ACHN (cell line): ENCODE results near the gene PDE9A.
A peak's percentile ranks its signal among the peaks of the same experiment; 100 is the strongest.

ENCODE experiments used
- DNase-seq: peaks from one replicate; pipeline ENCODE4 v3.0.0-alpha.2; 2015
- in situ Hi-C: cut with HindIII; loops from 2 replicates; pipeline ENCODE4 v1.10.0; 2017; ENCODE audit warnings: low sequenced_read_pairs, low pct_ligation_motif_present, low pct_unique_long_range_greater_than_20kb

PDE9A gene

DNA sequence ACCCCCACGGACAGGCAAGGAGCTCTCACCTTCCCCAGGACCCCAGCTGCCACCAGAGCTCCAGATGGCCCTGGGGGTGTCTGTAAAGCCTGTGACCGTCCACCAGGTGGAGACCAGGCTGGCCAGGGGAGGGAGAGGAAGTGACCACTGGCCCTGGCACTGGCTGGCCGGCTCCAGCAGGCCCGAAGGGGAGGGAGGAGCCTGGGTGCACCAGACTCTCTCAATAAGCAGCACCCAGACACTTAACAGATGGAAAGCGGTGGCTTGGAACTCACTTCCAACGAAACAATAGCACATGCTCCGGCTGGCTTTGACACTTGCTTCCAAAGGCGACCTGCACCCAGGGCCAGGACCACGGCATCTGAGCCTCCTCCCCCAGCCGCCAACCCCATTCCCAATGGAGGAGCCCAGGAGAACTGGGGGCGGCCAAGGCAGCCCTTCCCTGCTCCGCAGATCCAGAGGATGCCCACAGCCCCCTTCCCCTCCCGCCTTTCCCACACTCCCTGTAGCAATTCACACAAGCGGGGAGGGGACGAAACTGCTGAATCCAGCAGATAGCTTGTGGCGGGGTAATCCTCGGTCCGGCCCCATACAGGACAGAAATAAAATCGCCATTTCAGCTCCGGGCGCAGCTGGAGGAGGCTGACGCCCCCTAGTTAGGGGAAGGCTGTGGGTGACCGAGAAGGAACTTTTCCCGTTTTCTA is 742 bp upstream of the PDE9A start:
- DNase-seq: peak; percentile 75
- in situ Hi-C loops: no loop called here

DNA sequence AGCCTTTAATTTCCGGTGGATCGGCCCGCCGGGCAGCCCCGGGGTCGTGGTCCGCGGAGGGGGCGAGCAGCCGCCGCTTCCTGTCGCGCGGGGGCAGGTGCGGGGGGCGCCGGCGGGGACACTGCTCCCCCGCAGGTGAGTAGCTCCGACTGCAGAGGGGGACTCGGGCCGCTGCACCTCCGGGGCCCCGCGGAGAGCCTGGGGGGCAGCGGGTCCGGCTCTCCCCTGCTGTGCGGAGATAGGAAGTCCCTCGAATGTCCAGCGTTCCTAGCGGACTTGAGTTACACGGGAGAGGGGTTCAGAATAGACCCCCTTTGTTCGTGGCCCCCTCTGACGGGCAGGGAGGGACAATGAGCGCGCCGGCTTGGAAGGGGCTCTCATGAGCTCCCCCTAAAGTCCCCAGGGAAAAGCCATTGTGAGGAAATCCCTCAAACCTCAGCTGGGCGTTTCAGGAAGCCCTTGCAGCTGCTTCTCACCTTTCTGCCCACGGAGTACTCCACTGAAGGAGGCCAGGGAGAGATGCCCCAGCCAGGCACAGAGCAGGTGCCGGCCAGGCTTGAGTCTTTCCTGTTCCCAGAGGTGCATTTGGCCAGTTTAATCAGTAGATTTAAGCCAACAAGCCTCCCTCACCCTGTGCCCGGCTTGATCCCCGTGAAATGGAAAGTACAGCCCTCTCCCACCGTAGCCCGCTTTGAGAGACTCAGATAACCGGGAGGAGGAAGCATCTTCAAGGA is 925 bp downstream of the PDE9A start:
- in situ Hi-C loops: no loop called here
- DNase-seq: no peak

DNA sequence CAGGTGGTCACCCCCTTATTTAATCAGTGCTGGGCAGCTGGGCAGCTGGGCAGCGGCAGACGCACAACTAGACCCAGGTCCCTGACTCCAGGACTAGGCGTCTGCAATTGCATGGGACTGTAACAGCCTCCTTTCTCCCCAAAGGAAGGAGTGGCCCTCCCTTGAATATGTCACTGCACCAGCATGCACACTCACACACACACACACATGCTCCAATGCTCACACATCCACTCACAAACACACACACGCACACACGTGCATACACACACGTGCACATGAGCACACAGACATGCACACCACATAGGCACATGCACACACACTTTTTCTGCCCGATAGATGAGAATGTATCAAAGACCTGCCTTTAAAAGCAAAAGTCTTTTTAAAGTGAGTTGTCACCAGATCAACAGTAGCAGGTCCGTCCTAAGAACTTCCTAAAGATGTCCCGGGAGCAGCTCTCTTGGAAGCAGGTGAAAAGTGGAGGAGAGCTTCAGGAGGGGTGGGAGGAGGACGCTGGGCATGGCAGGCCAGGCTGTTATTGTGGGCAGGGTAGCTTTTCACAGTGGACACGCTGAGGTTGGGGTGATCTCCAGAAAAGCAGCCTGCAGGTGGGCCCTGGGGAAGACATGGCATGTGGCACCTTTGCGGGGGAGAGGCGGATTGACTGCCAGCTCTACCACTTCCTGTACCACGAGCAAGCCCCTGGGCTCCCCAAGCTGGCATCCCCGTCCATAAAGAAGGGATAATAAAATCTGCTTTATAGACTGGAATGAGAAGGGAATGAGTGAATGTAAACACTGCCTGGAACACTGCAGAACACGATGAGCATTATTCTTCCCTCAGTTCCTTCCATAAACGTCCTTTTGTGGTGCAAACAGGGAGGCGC is 1.7 kb downstream of the PDE9A start:
- DNase-seq: no peak
- in situ Hi-C loops: no loop called here

DNA sequence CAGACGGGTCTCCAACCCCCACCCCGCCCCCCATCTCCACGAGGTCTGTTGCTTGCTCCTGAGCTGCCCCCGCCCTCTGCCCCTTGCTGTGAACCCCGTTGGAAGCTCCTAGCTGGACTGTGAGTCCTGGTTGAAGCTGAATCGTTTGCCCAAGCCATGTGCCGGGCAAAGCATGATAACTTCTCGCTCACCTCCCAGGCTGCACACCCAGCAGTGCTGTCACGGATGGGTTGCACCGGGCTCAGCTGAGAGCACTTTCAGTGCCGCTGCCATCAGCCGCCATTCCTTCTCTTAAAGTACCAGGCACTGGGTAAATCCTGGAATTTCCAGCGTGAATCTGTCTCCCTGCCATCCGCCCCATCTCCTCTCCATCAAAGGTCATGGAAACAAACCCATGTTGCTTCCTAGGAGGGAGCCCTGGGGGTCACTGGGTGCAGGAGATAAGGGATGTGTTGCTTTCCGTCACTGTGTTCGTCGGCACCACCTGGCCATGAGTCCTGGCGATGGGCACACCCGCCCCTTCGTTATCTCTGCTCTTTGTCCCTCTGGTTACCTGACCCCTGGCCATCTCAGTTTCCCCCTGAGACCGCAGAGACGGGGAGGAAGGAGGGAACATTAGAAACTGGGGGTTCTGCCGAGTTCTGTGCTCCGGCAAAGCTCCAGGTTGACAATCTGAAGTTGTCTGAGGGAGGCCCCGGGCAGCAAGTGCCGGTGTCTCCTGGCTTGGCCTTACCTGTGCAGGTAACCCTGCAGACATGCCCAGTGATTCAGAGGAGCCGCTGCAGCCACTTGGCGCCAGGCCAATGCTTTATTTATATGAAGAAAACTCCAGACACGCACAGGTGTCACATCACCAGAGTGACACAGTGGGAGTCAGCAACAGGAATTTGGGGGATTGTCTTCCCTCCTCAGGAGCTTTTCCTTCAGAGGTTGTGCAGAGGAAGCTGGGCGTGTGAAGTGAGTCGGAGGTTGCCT is 2.7 kb downstream of the PDE9A start:
- in situ Hi-C loops: no loop called here
- no peak for DNase-seq

DNA sequence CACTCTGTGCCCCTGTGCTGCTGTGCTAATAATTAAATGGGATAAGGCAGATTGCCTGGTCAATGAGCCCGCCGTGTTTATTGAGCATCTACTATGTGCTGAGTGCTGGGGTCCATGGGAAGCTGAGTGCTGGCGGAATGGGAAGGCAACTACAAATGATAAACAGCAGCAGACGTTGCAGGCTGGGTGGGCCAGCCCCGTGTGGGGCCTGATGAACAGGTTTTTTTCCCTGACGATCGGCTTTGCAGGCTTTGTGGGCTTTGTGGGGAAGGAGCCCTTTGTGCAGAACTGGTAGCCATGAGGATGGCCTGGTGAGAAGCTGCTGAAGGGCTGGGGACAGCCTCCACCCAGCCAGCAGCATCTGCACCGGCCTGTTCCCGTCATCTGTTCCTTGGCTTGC is 3.5 kb downstream of the PDE9A start:
- in situ Hi-C loops: no loop called here
- no peak for DNase-seq

DNA sequence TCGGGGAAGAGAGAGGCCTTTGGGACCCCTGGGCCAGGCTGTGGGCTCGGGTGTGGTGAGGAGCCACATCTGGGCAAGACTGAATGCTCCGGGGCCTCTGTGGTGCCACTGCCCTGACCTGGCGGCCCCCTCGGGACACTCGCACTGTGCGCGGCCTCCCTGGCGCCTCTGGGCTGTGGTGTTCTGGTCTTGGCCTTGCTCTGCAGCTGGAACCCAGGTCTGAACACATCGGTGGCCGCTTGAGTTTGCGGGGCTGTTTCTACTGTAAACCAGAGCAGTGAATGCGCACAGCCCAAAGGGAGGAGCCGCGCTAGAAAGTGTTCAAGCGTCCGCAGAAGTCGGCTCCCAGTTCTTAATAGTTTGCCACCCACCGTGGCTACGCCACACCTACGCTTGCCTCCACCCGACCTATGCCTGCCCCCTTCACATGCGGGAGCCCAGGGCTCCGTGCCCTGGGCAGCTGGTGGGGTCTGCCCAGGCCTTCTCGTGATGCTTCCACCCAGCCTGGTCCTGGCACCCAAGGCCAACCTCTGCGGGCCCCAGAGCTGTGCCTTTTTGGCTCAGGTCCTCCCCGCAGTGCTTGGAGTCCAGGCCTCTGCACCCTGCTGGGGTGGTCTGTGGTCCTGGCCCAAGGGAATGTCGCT is 4.4 kb downstream of the PDE9A start:
- DNase-seq: no peak
- in situ Hi-C loops: no loop called here

DNA sequence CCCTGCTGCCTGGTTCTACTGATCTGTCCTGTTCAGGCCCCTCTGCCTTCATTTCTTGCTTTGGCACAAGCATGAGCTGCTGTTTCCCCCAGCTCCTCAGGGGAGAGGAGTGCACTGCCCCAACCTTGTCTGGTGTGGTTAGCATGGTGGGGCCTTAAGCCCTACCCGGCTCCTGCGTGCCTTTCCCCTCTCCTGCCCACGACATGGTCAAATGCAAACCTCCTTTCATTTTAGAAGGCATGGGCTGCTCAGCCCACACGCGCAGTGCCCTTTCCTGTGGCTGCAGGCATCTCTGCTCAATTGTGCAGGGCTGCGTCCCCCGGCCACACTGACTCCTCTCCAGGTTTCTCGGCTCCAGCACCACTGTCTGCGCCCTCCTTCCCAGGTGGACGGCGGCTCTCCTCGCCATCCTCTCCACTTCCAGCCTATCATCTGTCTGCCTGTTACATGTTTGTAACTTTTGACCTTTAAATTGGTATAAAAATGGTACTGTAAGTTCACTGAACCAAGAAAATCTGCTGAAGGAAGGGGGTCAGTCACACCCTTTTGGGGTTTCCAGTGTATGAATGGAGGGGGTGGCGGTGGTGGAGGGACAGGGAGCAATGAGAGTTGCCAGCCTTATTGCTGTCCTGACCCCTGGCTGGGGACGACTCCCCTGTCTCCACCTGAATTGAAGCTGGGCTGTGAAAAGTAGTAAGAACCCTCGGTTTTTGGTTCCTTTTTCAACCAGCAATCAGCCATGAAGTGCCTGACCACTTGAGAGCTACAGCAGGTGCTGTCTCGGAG is 5.1 kb downstream of the PDE9A start:
- no peak for DNase-seq
- in situ Hi-C loops: no loop called here

DNA sequence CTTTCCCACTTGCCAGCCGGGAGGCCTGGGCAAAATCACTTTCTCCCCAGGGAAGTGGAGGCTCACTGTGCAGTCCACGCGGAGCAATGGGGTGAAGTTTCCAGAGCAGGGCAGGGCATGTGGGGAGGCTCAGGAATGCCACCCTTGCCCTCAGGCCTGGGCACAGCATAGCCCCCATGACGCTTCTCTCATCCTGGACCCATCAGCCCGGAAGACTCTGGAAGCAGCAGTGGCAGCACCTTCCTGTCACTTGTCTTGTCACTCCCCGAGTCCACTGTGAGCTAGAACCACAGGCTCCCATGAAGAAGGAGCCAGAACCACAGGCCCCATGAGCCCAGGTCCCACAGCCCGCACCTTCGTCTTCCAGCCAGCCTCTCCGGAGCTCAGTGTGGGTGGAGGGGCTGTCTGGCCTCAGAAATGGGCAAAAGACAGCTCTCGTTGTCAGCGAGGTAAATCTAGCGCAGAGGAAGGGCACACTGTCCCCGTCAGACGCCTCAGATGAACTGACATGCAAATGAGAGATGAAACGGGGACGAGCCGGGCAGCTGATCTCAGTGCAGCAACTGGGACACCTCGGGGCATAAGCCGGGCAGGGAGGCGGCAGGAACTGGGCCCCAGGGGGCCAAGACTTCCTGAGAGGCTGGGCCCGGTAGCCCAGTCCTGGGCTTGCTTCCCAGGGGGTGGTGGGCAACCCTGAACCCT is 6.1 kb downstream of the PDE9A start:
- no peak for DNase-seq
- in situ Hi-C loops: no loop called here

DNA sequence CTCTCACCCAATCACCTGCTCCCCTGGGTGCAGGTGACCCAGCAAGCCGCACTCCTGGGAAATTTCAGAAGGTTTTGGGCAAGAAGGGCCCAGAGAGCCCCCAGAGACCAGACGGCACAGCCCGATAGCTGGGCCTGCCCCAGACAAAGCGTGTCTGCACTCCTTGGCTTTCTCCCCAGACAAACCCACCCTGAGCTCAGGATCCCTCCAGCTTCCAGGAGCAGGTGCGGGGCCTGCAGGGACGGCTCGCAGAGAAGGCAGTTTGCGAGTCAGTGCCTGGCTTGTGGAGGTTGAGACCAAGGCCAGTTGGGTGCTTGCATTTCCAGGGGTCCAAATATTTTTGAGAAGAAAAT is 6.7 kb downstream of the PDE9A start:
- no peak for DNase-seq
- in situ Hi-C loops: no loop called here

DNA sequence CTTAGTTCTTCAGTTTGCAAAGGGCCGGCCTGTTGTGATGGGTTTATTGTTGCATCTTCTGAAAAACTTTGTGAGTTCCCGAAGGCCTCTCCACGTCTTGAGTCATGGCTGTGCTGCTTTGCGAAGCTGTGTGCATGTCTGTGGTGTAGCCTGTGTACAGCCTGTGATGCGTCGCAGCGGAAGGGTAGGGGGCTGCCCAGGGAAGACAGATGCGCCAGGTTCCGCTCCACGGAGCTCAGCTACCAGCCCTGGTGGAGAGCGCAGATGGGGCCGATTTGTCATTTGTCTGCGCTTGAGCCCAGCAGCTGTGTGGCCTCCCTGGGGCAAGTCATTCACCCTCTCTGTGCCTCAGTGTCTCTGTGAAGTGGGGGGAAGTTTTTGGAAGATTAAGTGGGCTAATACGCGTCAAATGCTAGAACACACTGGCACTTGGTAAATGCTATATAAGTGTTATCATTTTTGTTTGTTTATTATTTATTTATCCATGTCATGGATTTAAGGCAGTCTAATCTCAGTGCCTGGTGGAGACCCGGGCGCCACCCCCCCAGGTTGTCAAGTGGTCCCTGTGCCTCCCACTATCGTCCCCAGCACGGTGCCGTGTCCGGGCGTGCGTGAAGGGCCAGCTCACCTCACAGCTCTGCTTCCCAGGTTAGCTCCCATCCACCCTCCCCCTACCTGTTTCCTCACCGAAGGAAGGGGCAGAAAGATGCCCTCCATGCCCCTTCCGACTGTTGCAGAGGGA is 8.4 kb downstream of the PDE9A start:
- in situ Hi-C loops: no loop called here
- DNase-seq: no peak

DNA sequence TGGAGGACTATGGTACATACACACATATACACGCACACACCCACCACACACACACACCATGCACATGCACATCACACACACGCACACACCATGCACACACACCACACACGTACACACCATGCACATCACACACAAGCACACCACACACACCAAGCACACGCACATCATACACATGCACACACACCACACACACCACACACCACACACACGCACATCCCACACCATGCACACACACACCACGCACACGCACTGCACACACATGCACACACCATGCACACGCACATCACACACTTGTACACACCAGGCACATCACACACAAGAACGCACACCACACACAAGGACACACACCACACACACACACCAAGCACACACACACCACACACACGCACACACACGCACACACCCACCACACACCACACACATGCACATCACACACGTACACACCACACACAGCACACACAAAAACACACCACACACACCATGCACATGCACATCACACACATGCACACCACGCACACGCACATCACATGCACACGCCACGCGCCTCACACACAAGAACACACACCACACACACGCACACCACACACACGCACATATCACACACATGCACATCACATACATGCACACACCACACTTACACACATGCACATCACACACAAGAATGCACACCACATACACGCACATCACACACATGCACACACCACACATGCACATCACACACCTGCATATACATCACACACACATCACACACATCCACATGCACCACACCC is 9.2 kb downstream of the PDE9A start:
- DNase-seq: no peak
- in situ Hi-C loops: no loop called here

DNA sequence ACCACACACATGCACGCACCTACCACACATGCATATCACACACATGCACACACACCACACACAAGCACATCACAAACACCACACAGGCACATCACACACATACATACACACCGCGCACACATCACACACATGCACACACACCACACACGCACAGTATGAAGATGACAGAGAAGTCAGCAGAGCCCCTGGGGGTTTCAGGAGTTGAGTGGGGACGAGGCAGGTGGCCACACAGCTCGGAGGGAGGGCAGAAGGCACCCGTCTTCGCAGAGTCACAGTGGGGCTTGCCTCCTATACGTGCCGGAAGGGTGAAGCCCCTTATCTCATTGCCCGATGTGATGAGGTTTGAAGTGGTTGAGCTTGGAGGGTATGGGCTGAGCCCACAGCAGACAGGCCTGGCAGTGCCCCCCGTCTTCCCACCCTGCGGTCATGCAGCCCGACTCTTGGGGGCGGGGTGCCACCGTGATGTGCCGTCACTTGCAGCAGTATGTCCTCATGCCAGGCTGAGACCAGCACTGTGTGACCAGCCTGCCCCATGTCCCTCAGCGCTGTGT is 9.9 kb downstream of the PDE9A start:
- DNase-seq: no peak
- in situ Hi-C loops: no loop called here

DNA sequence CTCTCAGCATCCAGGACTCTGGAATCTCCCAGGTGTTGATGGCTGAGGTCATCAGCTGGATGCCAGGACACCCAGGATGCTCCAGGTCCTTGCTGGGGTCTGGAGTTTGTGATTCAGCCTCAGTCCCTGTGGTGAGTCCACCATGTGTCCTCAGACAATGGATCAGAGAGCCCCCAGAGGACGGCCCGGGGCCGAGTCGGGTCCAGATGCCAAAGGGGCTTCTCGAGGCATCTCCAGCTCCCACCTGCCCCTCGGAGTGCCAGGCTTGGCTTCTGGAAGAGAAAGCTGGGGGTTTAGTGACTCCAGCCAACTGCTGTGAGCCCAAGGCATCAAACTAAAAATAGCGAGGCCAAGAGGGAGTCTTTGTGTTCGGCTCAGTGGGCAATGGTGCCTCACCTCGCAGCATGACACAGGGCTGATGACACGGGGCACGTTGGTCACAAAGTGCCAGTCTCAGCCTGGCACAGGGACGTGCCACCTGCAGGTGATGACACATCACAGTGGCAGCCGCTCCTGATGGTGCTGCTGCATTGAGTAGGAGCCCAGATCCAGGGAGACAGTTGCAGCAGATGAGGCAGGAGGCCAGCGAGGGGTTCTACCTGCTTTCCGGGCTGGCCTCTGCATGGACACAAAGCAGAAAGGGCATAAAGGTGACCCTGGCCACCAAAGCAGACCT is 10.6 kb downstream of the PDE9A start:
- in situ Hi-C loops: no loop called here
- no peak for DNase-seq

DNA sequence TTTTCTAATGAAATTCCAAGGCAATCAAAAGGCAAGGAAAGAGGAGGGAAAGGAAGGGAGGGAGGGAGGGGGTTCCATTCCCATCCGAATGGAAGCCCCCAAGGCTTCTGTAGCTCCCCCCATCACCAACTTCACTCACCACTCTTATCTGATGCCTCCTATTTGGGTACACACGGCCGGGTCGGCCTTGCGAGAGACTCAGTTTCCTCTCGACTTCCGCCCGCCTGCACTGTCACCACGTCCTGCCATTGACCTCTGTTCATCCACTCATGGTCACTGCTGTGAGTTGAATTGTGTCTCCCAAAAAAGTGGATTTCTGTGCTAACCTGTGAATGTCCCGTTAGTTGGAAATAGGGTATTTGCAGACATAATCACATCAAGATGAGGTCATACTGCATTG is 11.2 kb downstream of the PDE9A start:
- in situ Hi-C loops: no loop called here
- no peak for DNase-seq

DNA sequence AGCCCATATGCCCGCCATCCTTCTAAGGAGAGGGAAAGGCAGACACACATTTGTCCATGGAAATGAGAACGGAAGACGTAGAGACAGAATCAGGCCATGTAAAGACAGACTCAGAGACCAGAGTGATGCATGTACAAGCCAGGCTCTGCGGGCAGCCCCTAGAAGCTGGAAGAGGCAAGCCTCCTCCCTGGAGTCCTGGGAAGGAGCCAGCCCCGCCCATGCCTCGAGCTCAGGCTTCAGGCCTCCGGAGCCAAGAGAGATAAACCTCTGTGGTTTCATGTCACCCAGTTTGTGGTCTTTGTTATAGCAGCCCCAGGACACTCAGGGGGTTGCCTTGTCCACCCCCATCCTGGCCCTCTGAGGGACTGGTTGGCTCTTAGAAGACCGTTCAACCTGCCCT is 11.6 kb downstream of the PDE9A start:
- DNase-seq: no peak
- in situ Hi-C loops: no loop called here
